HG03045 (cell line): ENCODE results near the gene ASCC1.
"Not testable (repeated sequence)": the region's sequence is repeated elsewhere in the genome, so short reads cannot be mapped to it uniquely, and the experiment has no call there.

Experiments
- ATAC-seq: cut with Tn5 transposase; IDR thresholded peaks from one replicate; pipeline ENCODE4 v1.9.1; 2021; ENCODE audit warnings: mild to moderate bottlenecking, moderate library complexity; ENCODE audit not compliant: unreplicated experiment

The ASCC1 gene

DNA sequence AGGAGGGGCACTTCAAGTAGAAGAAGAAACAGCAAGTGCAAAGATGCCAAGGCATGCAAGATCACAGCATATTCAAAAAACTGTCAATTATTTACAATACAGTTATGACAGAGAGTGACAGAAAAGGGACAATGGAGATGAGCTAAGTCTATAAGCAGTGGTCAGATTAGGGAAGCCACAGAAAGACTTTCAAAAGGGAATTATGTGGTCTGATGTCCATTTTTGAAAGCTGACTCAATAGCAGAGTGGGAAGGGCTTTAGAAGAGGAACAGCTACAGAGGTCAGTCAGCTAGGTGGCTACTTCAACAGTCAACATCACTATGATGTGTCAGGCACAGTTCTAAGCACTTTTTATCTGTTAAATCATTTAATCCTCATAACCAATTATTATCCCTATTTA, 82.6 kb downstream of the ASCC1 start:
- peak; percentile 73 for ATAC-seq

DNA sequence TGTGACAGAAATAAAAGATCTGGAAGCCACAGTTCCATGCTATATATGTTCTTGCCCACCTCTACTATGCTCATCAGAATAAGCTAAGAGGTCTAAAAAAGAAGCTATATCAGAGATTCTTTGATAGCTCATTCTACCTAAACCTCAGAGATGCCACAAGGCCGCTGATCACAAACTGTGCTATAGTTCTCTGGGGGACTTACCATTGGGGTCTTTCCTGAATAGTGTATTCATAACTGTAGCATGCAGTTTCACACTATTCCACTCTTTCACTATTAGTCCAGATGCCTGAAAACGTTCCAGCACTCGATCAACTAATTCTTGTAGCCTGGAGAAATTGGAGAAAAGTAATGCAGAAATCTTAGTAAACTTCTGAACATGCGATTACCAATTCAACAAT, 83.2 kb downstream of the ASCC1 start:
- no peak for ATAC-seq

DNA sequence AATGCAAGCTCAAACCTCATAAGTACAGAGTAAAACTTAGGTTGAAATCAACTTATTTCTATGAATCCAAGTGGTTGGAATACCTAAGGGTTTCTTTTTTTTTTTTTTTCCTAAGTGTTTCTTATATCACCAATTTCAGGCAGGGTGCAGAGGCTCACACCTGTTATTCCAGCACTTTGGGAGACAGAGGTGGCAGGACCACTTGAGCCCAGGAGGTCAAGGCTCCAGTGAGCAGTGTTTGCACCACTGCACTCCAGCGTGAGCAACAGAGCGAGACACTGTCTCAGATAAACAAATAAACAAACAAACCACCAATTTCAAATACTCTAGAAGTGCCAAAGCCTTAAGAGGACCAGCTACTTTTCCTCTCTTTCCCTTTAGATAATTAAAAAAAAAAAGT, 88.5 kb downstream of the ASCC1 start:
- ATAC-seq = no peak

DNA sequence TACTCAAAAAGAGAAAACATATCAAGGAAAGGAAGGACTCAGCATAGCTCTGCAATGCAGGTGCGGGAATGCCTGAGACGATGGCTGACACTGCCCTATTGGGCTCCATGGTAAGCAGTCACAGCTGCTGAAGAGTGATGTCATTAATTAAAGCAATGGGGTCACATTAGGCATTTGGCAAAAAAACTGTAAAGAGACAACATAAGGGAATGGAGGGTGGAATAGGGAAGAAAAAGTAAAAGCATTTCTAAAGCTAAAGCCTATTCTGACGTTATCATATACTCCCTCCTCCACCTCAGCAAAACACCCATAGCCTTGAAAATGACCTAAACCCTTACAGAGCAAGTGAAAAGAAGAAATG, 89.2 kb downstream of the ASCC1 start:
- ATAC-seq = no peak

DNA sequence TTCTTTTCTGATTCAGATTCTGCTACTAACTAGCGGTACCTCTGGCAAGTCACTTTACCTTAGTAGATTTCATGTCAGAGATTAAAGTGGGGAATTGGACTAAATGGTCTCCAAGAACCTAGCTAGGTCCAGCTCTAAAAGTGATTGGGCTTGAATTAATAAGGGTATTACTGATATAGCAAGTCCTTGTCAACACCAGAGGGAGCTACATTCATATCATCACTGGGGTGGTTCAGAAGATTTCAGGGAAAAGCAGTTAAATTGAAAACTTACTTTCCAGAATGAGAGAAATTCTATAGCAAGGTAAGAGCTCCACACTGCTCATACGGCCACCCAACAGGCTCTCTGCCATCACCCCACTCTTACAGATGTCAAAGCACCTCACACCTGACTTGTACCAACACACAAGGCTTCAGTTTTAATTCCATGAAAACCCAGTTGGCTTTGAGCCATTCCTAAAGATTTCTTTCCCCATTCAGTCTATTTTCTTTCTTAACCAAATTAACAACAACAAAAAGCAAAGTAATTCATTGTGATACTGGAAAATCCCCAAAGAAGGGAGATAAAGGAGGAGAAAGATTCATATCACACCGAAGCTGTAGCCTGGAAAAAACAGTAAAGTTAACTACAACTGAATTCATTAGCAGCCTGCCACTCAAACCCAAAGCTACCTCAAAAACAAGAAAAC, 89.7 kb downstream of the ASCC1 start:
- ATAC-seq = no peak

DNA sequence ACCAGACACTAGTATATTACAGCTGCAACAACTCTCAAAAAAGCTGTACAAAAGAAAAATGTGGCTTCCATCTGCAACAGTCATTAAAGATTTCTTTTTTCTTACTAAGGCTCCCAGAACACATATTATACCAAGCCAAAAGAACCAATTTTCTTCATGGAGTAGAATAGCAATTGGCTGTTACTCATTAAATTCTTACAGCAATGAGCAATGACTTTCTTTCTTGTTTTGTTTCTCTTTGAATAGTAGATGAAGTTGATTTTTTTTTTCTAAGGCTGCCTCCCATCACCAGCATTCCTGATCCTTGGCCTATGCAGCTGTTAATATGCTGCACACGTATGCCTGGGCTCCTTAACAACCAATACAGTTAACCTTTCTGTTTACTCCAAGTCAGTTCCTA, 91.1 kb downstream of the ASCC1 start:
- no peak for ATAC-seq

DNA sequence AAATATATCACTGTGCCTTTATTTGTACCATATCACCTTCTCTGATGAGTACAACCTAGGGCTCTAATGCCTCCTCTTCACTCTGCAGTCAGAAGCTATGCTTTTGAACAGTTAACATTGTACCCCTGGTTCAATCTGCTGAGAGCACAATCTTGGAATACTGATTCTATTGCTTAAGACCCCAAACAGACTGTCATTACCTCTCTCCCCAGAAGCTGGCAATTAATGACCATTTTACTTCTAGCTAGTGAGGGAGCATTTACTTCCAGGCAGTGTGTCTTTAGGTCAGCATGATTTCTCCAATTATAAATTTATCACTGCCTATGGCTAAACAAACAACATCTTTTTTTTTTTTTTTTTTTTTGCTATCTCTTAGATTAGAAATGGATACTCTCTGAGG, 91.7 kb downstream of the ASCC1 start:
- no peak for ATAC-seq

DNA sequence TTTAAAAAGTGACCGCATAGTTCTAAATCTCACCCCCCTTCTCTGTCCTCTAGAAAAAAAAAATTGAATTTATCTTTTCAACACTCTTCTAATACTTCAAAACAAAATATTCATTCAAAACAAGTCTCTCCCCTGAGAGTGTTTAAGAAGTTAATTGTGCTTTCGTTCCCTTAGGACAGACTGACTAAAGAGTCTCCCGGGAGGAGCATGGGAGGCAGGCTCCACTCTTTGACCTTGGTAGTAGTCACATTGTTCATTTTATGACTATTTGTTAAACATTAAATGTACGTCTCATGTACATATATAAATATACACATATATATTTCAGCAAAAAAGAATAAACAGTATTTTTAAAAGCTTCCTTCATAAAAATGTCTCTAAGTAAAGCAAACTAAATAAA, 92.5 kb downstream of the ASCC1 start:
- no peak for ATAC-seq

DNA sequence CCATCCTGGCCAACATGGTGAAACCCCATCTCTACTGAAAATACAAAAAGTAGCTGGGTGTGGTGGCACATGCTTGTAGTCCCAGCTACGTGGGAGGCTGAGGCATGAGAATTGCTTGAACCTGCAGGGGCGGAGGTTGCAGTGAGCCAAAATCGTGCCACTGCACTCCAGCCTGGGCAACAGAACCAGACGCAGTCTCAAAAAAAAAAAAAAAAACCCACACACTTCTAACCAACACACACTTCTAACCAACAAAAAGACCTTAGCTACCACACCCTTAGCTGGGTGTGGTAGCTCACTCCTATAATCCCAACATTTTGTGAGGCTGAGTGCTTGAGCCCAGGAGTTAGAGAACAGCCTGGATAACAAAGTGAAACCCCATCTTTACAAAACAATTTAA, 93.9 kb downstream of the ASCC1 start:
- no peak for ATAC-seq

DNA sequence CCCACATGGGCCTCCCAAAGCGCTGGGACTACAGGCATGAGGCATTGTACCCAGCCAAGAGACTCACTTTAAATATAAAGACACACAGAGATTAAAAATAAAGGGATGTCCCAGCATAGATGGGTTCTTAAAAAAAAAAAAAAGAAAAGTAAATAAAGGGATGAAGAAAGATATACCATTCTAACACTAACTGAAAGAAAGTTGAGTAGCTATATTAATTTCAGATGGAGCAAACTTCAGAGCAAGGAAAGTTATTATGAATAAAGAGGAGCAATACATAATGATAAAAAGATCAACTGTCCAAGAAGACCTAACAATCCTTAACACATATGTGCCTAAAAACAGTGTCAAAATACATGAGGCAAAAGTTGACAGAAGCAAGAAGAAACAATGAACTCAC, 94.7 kb downstream of the ASCC1 start:
- no peak for ATAC-seq

DNA sequence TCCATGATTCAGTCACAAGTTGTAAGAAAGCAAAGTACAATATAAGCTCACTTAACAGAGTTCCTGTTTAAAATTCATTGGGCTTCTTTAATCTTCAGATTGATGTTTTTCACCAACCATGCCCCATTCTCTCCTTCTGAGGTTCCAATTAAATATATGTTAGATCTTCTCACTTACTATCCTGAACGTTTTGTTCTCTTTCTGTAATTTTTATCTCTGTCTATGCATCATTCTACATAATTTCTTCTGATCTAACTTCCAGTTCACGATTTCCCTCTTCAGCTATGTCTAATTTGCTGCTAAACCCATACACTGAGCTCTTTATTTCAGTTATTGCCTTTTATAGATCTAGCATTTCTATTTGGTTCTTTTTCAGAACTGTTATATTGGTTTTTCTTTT, 99.7 kb downstream of the ASCC1 start:
- no peak for ATAC-seq

DNA sequence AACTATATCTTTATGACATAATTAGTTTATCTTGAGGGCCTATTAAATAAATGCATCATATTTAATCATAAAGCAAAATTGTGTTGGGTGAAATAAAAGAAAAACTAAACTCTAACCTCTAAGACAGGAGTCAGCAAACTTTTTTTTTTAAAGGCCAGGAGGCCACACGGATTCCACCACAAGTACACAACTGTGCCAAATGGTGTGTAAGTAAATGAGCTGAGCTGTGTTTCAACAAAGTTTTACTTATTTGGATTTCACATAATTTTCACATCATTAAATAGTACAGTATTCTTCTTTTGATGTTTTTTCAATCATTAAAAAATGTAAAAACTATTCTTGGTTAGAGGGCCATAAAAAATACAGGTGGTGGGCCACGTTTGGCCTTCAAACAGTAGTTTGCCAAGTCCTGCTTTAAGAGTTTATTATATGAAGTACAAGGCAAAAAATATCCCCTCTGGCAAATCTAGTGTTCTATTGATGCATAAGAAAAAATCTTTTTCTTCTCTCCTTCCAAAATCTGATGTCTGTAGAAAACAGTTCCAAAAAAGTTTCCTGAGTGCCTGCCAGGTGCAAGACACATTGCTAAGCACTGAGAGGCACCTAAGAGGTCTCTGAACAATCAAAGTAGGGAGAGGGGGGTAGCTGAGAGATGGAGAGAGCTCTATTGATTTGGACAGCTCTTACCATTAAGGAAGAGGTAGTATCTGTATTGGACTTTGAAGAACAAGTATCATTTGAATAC, 101.2 kb downstream of the ASCC1 start:
- ATAC-seq = no peak

DNA sequence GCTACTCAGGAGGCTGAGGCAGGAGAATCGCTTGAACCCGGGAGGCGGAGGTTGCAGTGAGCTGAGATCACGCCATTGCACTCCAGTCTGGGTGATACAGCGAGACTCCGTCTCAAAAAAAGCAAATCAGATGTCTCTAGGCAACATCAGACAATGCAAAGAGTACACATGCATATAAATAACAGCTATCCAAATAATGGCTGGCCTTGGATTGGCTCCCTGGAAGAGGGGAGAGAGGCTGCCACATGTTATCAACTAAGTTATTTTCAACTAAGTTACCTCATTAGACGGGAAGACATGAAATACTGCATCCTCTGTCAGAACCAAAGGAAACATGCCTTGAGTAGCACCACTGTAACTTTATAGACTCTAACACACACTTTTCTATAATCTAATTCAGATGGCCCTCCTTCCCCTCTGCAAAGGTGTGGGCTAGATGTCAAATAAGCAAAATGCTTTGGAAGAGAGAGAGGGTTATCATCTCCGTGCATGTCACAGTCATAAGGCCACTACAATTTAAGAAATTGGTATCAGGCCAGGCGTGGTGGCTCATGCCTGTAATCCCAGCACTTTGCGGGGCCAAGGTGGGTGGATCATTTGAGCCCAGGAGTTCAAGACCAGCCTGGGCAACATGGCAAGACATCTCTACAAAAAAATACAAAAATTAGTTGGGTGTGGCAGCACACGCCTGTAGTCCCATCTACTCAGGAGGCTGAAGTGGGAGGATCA, 105.2 kb downstream of the ASCC1 start:
- no peak for ATAC-seq

DNA sequence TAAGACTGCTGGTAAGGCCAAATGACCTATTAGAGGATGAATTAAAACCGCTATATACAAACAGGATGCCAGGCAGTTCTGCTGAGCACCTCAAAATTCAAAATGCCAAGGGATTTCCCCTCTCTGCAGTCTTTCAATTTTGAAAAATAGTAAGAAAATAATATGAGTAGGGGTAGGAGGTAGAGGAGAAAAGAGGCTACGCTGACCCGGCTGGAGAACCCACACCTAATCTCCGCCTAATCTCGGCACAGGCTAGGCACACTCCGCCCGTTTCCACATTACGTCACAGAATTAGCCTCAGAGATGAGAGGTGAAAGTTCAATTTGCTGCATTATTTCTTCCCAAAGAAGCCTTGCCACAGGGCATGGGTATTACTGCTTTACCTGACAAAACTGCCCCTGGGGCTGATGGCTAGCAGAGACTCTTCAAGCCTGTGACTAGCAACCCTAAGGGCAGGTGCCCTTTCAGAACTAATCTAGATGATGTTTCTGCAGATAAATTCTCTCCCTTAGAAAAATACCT, 106.4 kb downstream of the ASCC1 start:
- no peak for ATAC-seq

DNA sequence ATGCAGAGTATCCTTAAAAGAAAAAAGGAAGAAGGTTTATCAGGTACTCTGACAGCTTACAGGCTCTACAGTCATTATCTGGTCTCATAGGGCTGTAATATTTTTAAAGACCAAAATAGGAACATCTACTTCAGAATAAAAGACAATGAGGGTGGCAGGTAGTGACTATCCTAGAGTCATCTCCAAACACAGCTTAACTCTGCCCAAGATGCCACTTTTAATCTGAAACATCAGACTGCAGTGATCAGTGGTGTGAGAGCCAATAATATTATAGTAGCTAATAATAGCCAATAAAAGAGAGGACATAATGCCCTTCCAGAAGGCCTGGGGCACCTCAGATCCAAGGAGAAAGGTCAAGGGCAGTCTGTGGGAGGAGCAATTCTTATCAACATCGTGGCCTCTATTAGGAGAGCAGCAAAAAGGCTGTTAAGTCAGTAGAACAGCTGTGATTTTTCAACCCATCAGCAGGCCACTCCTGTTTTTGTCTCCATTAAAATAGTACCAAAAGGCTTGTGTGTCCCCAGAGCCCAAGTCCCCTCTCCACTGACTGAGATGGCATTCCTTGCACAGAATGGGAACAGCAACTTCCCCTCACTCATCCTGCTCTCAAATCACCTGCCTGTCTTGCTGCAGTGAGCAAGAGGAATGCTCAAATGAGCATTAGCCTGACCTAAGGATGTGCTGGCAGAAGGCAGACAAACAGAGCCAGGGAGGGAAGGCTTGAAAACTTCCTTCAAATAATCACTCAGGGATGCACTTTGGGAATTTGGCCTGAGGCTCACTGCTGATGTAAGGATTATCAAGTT, 107.0 kb downstream of the ASCC1 start:
- no peak for ATAC-seq

DNA sequence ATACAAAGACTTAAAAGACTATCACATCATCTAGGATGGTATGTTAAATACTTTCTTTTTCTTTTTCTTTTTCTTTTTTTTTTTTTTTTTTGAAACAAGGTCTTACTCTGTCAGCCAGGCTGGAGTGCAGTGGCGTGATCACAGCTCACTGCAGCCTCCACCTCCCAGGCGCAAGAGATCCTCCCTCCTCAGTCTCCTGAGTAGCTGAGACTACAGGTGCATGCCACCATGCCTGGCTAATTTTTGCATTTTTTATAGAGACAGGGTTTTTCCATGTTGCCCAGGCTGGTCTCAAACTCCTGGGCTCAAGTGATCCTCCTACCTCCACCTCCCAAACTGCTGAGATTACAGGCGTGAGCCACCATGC, 108.1 kb downstream of the ASCC1 start:
- not testable (repeated sequence) for ATAC-seq

DNA sequence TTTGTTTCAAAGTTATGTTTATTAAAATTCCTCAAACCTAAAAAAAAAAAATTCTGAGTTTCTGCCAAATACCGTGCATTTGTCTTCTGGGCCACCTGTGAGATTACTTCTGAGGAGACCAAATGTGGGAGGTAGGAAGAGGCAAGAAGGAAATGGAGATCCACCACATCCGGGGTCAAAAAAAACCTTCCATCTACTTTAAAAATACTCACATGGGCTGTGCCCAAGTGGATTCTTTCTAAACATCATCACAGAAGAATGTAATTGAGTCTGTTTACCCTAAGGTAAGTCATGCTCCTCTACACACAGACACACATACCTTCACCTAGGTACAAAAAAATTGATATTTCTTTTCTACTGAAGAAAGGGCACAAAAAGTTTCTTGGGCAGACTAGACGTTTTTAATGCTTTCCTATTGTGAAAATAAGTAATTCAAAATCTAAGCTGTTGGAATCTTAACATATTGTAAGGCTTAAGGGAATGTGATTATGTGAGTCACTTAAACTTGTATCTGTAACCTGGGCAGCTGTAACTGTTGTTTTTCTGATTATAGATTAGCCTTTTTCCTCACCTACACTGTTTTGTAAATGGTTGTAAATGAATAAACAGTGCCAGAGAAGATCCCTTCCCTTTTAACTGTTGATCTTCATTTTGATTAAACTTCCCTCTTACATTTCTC, 108.6 kb downstream of the ASCC1 start:
- ATAC-seq = no peak

DNA sequence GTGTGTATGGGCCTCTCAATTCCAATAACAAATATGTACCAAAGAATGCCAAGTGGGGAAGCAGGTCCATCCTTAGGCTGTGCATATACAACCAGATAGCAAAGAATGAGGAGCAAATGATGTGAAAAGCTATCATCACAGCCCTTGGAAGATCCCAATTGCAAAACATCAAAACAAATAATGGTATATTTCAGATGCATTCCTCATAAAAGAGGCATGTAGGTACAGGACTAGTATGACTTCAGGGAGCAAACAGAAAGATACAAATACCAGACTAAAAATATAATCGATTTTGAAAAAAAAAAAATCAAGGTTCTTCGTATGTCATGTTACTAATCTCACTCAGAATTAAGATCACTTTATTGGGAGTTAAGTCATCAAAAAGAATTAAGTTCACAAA, 109.2 kb downstream of the ASCC1 start:
- ATAC-seq = no peak

DNA sequence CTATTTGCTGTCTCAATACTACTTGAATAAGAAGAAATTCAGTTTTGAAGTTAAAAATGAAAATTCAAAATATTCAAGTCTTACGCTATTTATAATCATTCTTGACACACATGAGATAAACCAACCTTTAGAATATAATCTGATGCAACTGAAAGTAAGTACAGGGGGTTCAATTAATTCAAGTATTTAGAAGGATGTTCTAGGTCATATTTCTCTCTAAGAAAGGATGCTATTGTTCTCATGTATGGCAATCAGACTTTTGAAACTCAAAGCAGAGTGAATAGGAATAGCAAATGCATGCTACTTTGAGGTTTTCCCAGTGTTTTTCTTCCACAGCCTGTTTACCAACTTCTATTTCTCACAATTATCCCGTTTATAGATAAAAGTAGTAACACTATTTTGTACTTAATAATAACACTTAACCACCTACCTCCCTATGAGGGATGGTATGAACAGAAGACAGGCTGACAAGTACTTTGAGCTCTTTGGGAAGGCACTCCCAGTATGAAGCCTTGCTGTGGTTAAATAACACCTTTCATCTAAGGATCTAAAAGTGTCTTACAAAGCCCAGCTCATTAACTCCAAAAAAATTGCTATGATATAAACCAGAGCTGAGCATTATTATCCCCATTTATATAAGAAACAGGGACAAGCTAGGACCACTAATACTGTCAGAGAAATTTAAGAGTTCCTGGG, 109.8 kb downstream of the ASCC1 start:
- ATAC-seq = no peak

DNA sequence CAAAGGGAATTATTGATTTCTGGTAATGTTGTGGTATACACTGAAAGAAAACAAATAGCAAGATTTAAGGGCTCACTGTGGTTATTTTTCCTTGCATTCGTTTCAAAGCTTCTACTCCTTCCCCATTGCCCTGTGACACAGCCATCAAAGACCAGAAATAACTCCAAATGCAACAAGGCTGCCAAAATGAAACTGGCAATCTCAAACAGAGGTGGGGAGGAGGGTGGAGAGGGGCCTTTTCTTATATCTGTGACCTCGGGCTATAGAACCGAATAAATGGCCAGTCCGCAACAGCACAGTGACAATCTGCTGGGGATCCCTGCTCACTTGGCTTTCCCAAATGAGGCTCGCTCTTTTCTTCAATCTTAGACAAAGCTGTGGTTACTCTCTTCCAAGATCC, 110.4 kb downstream of the ASCC1 start:
- ATAC-seq = no peak
